K562 (cell line): ENCODE results near the gene DHX58. TPM values are rescaled to one million over a fixed set of nuclear protein-coding genes. Genes with fewer than 3 reads are reported as not detected.

ENCODE experiments used
- BCLAF1 ChIP-seq, 2 experiments: fragments of 450-650 bp in 1 of 2; IDR thresholded peaks; 2 replicates each; pipeline ENCODE4 v1.6.1; 2011 to 2017; ENCODE audit warnings: low read depth in 2 of 2, antibody characterized with exemption in 1 of 2, borderline replicate concordance in 1 of 2, low read length in 1 of 2, mild to moderate bottlenecking in 1 of 2, mixed read lengths in 1 of 2; ENCODE audit not compliant: control insufficient read depth in 1 of 2
- DMBX1 ChIP-seq: fragments of 250-450 bp; sonication (Bioruptor Pico); IDR thresholded peaks from 2 replicates; pipeline ENCODE4 v1.8.0; 2022; ENCODE audit warnings: inconsistent platforms, mild to moderate bottlenecking, moderate library complexity, borderline replicate concordance
- ELF1 ChIP-seq: fragments of 200-800 bp; sonication (Bioruptor generic); IDR thresholded peaks from 2 replicates; pipeline ENCODE4 v1.6.1; 2016; ENCODE audit warnings: missing genetic modification characterization, missing compliant biosample characterization
- HES1 ChIP-seq: fragments of 450-650 bp; IDR thresholded peaks from 2 replicates; pipeline ENCODE4 v1.6.1; 2016; ENCODE audit warnings: low read depth, mild to moderate bottlenecking, moderate library complexity
- HMG20A ChIP-seq: fragments of 450-650 bp; formaldehyde crosslinking; conservative IDR thresholded peaks from 2 replicates; pipeline ENCODE4 v1.4.0; 2020; ENCODE audit warnings: mild to moderate bottlenecking, mixed read lengths
- KDM4B ChIP-seq, 2 experiments: fragments of 450-650 bp in 1 of 2; sonication (generic) in 1 of 2; IDR thresholded peaks; 2 replicates each; pipeline ENCODE4 v1.6.1; 2016 to 2017; ENCODE audit warnings: borderline replicate concordance in 2 of 2, antibody characterized with exemption in 1 of 2, low read depth in 1 of 2, mild to moderate bottlenecking in 1 of 2
- MAFF ChIP-seq: IDR thresholded peaks from 2 replicates; pipeline ENCODE4 v1.6.1; 2012; ENCODE audit warnings: low read length, improper control_type of control experiment
- MYBL2 ChIP-seq, 2 experiments: fragments of 450-650 bp in 1 of 2; sonication (generic) in 1 of 2; formaldehyde crosslinking in 1 of 2; IDR thresholded peaks; 2 replicates each; pipeline versions ENCODE4 v1.6.1 to v1.8.1; 2017 to 2022; ENCODE audit warnings: borderline replicate concordance in 1 of 2, inconsistent platforms in 1 of 2, low read depth in 1 of 2, mild to moderate bottlenecking in 1 of 2, missing genetic modification reagents in 1 of 2, moderate library complexity in 1 of 2
- NR1H2 ChIP-seq: sonication (generic); formaldehyde crosslinking; IDR thresholded peaks from 2 replicates; pipeline ENCODE4 v1.4.0; 2020; ENCODE audit warnings: mild to moderate bottlenecking, missing genetic modification reagents
- PHB ChIP-seq: fragments of 250-450 bp; sonication (Bioruptor Pico); IDR thresholded peaks from 2 replicates; pipeline ENCODE4 v1.5.0; 2021
- XRCC3 ChIP-seq: fragments of 450-650 bp; IDR thresholded peaks from 2 replicates; pipeline ENCODE4 v1.6.1; 2017; ENCODE audit warnings: mild to moderate bottlenecking, moderate library complexity
- ZC3H4 ChIP-seq: sonication (generic); formaldehyde crosslinking; IDR thresholded peaks from 2 replicates; pipeline ENCODE4 v1.9.0; 2021; ENCODE audit warnings: missing genetic modification reagents, borderline replicate concordance
- ZNF354B ChIP-seq: fragments of 250-450 bp; sonication (Bioruptor Pico); IDR thresholded peaks from 2 replicates; pipeline ENCODE4 v1.4.0; 2020
- ZNF408 ChIP-seq: fragments of 250-450 bp; sonication (Bioruptor Pico); IDR thresholded peaks from 2 replicates; pipeline ENCODE4 v1.4.0; 2020; ENCODE audit warnings: low read depth, mild to moderate bottlenecking, moderate library complexity
- ZNF668 ChIP-seq: fragments of 250-450 bp; sonication (Bioruptor Pico); IDR thresholded peaks from 2 replicates; pipeline ENCODE4 v1.8.0; 2022; ENCODE audit warnings: mild to moderate bottlenecking, inconsistent platforms
- ZNF699 ChIP-seq: fragments of 250-450 bp; sonication (Bioruptor Pico); IDR thresholded peaks from 2 replicates; pipeline ENCODE4 v1.8.0; 2021; ENCODE audit warnings: mild to moderate bottlenecking, moderate library complexity; ENCODE audit not compliant: insufficient replicate concordance
- polyA plus RNA-seq, 8 experiments: library from polyadenylated mRNA; depleted of rRNA in 4 of 8; stranded (reverse) in 5 of 8; unstranded in 3 of 8; fragments of >200 nt; fragmentation: Nextera tagmentation in 2 of 8; fragmentation: Illumina TruSeq in 1 of 8; extraction: Ambion mirVana in 2 of 8; extraction: Trizol in 1 of 8; gene quantifications; 2 replicates each; pipeline versions ENCODE4 v1.2.1 to v1.2.3, GENCODE V29; 2011 to 2014; ENCODE audit warnings: inconsistent platforms in 1 of 8, missing spikeins in 1 of 8
- total RNA-seq, 7 experiments: library from RNA; depleted of rRNA in 6 of 7; stranded (reverse); fragments of >200 nt in 6 of 7; fragmentation: Illumina TruSeq in 2 of 7; extraction: Trizol in 2 of 7; gene quantifications; 2 replicates each; pipeline versions ENCODE4 v1.2.1 to v1.2.3, GENCODE V29; 2011 to 2021; ENCODE audit warnings: low replicate concordance in 1 of 7
- TF ChIP-seq, protein P1 (sequence below): sonication (generic); formaldehyde crosslinking; IDR thresholded peaks from 2 replicates; pipeline ENCODE4 v1.8.1; 2023; ENCODE audit warnings: mild to moderate bottlenecking, missing genetic modification reagents, moderate library complexity
- TF ChIP-seq, protein P2 (sequence below): fragments of 250-450 bp; sonication (Bioruptor Pico); IDR thresholded peaks from 2 replicates; pipeline ENCODE4 v1.4.0; 2020; ENCODE audit warnings: mild to moderate bottlenecking, moderate library complexity
- TF ChIP-seq, protein P3 (sequence below): fragments of 450-650 bp; IDR thresholded peaks from one replicate; pipeline ENCODE4 v1.6.1; 2018; ENCODE audit warnings: mild to moderate bottlenecking, moderate library complexity; ENCODE audit not compliant: partially characterized antibody

Gene DHX58
- total and polyA plus RNA-seq, 9 of the 15 experiments (the other 6 are each of a cell fraction or from before 2014, with no cell fraction given) = 0.15 to 3.0 (median 1.4) TPM

- TF ChIP-seq HES1 = no peak
- TF ChIP-seq, protein P1, sequence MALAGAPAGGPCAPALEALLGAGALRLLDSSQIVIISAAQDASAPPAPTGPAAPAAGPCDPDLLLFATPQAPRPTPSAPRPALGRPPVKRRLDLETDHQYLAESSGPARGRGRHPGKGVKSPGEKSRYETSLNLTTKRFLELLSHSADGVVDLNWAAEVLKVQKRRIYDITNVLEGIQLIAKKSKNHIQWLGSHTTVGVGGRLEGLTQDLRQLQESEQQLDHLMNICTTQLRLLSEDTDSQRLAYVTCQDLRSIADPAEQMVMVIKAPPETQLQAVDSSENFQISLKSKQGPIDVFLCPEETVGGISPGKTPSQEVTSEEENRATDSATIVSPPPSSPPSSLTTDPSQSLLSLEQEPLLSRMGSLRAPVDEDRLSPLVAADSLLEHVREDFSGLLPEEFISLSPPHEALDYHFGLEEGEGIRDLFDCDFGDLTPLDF (CRISPR knock-in tag) = no peak
- no peak for TF ChIP-seq XRCC3
- TF ChIP-seq ZNF699 (CRISPR knock-in tag) = no peak
- TF ChIP-seq, protein P2, sequence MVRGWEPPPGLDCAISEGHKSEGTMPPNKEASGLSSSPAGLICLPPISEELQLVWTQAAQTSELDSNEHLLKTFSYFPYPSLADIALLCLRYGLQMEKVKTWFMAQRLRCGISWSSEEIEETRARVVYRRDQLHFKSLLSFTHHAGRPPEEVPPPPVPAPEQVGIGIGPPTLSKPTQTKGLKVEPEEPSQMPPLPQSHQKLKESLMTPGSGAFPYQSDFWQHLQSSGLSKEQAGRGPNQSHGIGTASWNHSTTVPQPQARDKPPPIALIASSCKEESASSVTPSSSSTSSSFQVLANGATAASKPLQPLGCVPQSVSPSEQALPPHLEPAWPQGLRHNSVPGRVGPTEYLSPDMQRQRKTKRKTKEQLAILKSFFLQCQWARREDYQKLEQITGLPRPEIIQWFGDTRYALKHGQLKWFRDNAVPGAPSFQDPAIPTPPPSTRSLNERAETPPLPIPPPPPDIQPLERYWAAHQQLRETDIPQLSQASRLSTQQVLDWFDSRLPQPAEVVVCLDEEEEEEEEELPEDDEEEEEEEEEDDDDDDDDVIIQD (CRISPR knock-in tag) = no peak
- no peak for TF ChIP-seq ZC3H4 (CRISPR knock-in tag)
- no peak for TF ChIP-seq DMBX1
- no peak for TF ChIP-seq NR1H2 (CRISPR knock-in tag)
- TF ChIP-seq MYBL2 (IDR thresholded peaks at IDR 0.05; ENCODE audit: low read depth) = no peak
- TF ChIP-seq MYBL2 (CRISPR knock-in tag; IDR thresholded peaks at IDR 0.05; ENCODE audit: borderline replicate concordance) = no peak
- TF ChIP-seq ZNF354B = no peak
- TF ChIP-seq, protein P3, sequence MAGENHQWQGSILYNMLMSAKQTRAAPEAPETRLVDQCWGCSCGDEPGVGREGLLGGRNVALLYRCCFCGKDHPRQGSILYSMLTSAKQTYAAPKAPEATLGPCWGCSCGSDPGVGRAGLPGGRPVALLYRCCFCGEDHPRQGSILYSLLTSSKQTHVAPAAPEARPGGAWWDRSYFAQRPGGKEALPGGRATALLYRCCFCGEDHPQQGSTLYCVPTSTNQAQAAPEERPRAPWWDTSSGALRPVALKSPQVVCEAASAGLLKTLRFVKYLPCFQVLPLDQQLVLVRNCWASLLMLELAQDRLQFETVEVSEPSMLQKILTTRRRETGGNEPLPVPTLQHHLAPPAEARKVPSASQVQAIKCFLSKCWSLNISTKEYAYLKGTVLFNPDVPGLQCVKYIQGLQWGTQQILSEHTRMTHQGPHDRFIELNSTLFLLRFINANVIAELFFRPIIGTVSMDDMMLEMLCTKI = no peak
- TF ChIP-seq ZNF408 (CRISPR knock-in tag) = no peak
- no peak for TF ChIP-seq ELF1
- TF ChIP-seq PHB = no peak
- TF ChIP-seq BCLAF1 (IDR thresholded peaks at IDR 0.05; ENCODE audit: borderline replicate concordance in 1 of 2, control insufficient read depth in 1 of 2, low read depth in 2 of 2, low read length in 1 of 2) = no peak
- TF ChIP-seq MAFF = no peak
- TF ChIP-seq ZNF668 (CRISPR knock-in tag) = no peak
- TF ChIP-seq HMG20A (CRISPR knock-in tag) = no peak
- TF ChIP-seq KDM4B (IDR thresholded peaks at IDR 0.05; ENCODE audit: borderline replicate concordance in 2 of 2, low read depth in 1 of 2) = no peak
Observed at GRCh38 chr17:42153919-42154742, 41.6 kb upstream of the DHX58 start (continued).
